K562 (cell line): ENCODE measurements around the gene SERPIND1. TPM values are rescaled to one million over a fixed set of nuclear protein-coding genes. Genes with fewer than 3 reads are reported as not detected.

Experiments
- JUN ChIP-seq, 2 experiments: sonication (generic) in 1 of 2; formaldehyde crosslinking in 1 of 2; IDR thresholded peaks; 2 replicates each; pipeline versions ENCODE4 v1.6.1 to v1.8.0; 2012 to 2022; ENCODE audit warnings: borderline replicate concordance in 2 of 2, mild to moderate bottlenecking in 2 of 2, improper control_type of control experiment in 1 of 2, low read depth in 1 of 2, low read length in 1 of 2, missing genetic modification reagents in 1 of 2
- L3MBTL2 ChIP-seq: fragments of 450-650 bp; IDR thresholded peaks from 2 replicates; pipeline ENCODE4 v1.6.1; 2016; ENCODE audit warnings: mild to moderate bottlenecking, moderate library complexity
- MAZ ChIP-seq, 2 experiments: fragments of 450-650 bp in 1 of 2; sonication (generic) in 1 of 2; formaldehyde crosslinking; IDR thresholded peaks in 1 of 2; conservative IDR thresholded peaks in 1 of 2; 2 replicates each; pipeline versions ENCODE4 v1.4.0 to v1.5.0; 2020; ENCODE audit warnings: mild to moderate bottlenecking in 1 of 2, missing genetic modification reagents in 1 of 2
- RBM25 ChIP-seq: fragments of 200-400 bp; formaldehyde crosslinking; IDR thresholded peaks from 2 replicates; pipeline ENCODE4 v1.6.1; 2018; ENCODE audit warnings: low read length, low read depth, moderate library complexity; ENCODE audit not compliant: severe bottlenecking
- SMAD1 ChIP-seq: fragments of 150-350 bp; IDR thresholded peaks from 2 replicates; pipeline ENCODE4 v1.6.1; 2014; ENCODE audit warnings: low read length, low read depth; ENCODE audit not compliant: partially characterized antibody
- SMAD4 ChIP-seq: fragments of 250-450 bp; sonication (Bioruptor Pico); conservative IDR thresholded peaks from 2 replicates; pipeline ENCODE4 v1.8.0; 2021; ENCODE audit warnings: inconsistent platforms, mild to moderate bottlenecking, moderate library complexity
- ZNF140 ChIP-seq: fragments of 250-450 bp; sonication (Bioruptor Pico); IDR thresholded peaks from 2 replicates; pipeline ENCODE4 v1.8.0; 2021; ENCODE audit warnings: moderate library complexity, mild to moderate bottlenecking, inconsistent platforms
- ZNF311 ChIP-seq: fragments of 250-450 bp; sonication (Bioruptor Pico); IDR thresholded peaks from 2 replicates; pipeline ENCODE4 v1.4.0; 2020; ENCODE audit warnings: mild to moderate bottlenecking, moderate library complexity
- ZNF561 ChIP-seq: fragments of 450-650 bp; formaldehyde crosslinking; conservative IDR thresholded peaks from 2 replicates; pipeline ENCODE4 v1.4.0; 2020; ENCODE audit warnings: mild to moderate bottlenecking, moderate library complexity
- polyA plus RNA-seq, 8 experiments: library from polyadenylated mRNA; depleted of rRNA in 4 of 8; stranded (reverse) in 5 of 8; unstranded in 3 of 8; fragments of >200 nt; fragmentation: Nextera tagmentation in 2 of 8; fragmentation: Illumina TruSeq in 1 of 8; extraction: Ambion mirVana in 2 of 8; extraction: Trizol in 1 of 8; gene quantifications; 2 replicates each; pipeline versions ENCODE4 v1.2.1 to v1.2.3, GENCODE V29; 2011 to 2014; ENCODE audit warnings: inconsistent platforms in 1 of 8, missing spikeins in 1 of 8
- total RNA-seq, 7 experiments: library from RNA; depleted of rRNA in 6 of 7; stranded (reverse); fragments of >200 nt in 6 of 7; fragmentation: Illumina TruSeq in 2 of 7; extraction: Trizol in 2 of 7; gene quantifications; 2 replicates each; pipeline versions ENCODE4 v1.2.1 to v1.2.3, GENCODE V29; 2011 to 2021; ENCODE audit warnings: low replicate concordance in 1 of 7
- TF ChIP-seq, protein P1 (sequence below): fragments of 150-350 bp; conservative IDR thresholded peaks from 2 replicates; pipeline ENCODE4 v1.6.1; 2014; ENCODE audit warnings: low read length
- TF ChIP-seq, protein P2 (sequence below): fragments of 250-450 bp; sonication (Bioruptor Pico); IDR thresholded peaks from 2 replicates; pipeline ENCODE4 v1.8.0; 2022; ENCODE audit warnings: moderate library complexity, mild to moderate bottlenecking, inconsistent platforms
- TF ChIP-seq, protein P3 (sequence below), 2 experiments: fragments of 450-650 bp in 1 of 2; sonication (generic) in 1 of 2; formaldehyde crosslinking; conservative IDR thresholded peaks; 2 replicates each; pipeline versions ENCODE4 v1.4.0 to v1.8.1; 2020 to 2022; ENCODE audit warnings: mild to moderate bottlenecking in 1 of 2, missing genetic modification reagents in 1 of 2
- TF ChIP-seq, protein P4 (sequence below), 2 experiments: fragments of 250-450 bp in 1 of 2; fragments of 450-650 bp in 1 of 2; sonication (Bioruptor Pico) in 1 of 2; IDR thresholded peaks; 2 replicates each; pipeline versions ENCODE4 v1.6.1 to v1.8.0; 2016 to 2021; ENCODE audit warnings: mild to moderate bottlenecking in 2 of 2, moderate library complexity in 2 of 2, missing compliant biosample characterization in 1 of 2, missing genetic modification characterization in 1 of 2
- TF ChIP-seq, protein P5 (sequence below): sonication (generic); formaldehyde crosslinking; IDR thresholded peaks from 2 replicates; pipeline ENCODE4 v1.8.0; 2022; ENCODE audit warnings: mild to moderate bottlenecking, low read depth, missing genetic modification reagents
- TF ChIP-seq, protein P6 (sequence below): sonication (generic); formaldehyde crosslinking; IDR thresholded peaks from 2 replicates; pipeline ENCODE4 v1.8.0; 2022; ENCODE audit warnings: mild to moderate bottlenecking, missing genetic modification reagents

SERPIND1 gene
- total and polyA plus RNA-seq, 9 of the 15 experiments (the other 6 are each of a cell fraction or from before 2014, with no cell fraction given) = 0.04 to 0.11 (median 0.09) TPM; not detected in 6

DNA sequence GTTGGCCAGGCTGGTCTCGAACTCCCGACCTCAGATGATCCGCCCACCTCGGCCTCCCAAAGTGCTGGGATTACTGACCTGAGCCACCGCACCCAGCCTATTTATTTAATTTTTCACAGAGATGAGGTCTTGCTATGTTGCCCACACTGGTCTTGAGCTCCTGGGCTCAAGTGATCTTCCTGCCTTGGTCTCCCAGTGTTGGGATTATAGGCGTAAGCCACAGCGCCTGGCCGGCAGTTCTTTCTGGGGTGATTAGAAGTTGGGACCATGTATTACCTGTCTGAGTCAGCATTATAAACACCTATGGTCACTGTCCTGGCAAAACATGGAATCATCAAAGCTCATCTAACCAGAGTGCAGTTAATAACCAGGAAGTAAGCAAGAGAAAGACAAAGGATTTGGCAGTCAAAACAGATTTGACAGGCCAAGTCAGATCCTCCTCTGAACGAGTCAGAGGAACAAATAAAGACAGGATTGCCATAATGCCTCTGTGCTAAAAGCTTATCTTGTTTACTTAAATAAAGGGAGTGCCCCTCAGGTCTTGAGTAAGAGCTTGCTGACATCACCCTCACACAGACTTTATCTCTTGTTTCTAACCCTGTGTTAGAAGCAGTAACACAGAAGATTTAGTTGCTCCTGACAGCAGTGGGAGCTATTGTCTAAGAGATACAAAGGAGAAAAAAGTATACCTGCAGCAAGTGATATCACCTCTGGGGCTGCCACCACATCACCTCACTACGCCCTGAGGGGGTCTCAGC is 3.7 kb downstream of the SERPIND1 start (continued):
- TF ChIP-seq, protein P1, sequence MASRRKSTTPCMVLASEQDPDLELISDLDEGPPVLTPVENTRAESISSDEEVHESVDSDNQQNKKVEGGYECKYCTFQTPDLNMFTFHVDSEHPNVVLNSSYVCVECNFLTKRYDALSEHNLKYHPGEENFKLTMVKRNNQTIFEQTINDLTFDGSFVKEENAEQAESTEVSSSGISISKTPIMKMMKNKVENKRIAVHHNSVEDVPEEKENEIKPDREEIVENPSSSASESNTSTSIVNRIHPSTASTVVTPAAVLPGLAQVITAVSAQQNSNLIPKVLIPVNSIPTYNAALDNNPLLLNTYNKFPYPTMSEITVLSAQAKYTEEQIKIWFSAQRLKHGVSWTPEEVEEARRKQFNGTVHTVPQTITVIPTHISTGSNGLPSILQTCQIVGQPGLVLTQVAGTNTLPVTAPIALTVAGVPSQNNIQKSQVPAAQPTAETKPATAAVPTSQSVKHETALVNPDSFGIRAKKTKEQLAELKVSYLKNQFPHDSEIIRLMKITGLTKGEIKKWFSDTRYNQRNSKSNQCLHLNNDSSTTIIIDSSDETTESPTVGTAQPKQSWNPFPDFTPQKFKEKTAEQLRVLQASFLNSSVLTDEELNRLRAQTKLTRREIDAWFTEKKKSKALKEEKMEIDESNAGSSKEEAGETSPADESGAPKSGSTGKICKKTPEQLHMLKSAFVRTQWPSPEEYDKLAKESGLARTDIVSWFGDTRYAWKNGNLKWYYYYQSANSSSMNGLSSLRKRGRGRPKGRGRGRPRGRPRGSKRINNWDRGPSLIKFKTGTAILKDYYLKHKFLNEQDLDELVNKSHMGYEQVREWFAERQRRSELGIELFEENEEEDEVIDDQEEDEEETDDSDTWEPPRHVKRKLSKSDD = no peak
- TF ChIP-seq, protein P2, sequence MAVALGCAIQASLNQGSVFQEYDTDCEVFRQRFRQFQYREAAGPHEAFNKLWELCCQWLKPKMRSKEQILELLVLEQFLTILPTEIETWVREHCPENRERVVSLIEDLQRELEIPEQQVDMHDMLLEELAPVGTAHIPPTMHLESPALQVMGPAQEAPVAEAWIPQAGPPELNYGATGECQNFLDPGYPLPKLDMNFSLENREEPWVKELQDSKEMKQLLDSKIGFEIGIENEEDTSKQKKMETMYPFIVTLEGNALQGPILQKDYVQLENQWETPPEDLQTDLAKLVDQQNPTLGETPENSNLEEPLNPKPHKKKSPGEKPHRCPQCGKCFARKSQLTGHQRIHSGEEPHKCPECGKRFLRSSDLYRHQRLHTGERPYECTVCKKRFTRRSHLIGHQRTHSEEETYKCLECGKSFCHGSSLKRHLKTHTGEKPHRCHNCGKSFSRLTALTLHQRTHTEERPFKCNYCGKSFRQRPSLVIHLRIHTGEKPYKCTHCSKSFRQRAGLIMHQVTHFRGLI (CRISPR knock-in tag) = no peak
- TF ChIP-seq, protein P3, sequence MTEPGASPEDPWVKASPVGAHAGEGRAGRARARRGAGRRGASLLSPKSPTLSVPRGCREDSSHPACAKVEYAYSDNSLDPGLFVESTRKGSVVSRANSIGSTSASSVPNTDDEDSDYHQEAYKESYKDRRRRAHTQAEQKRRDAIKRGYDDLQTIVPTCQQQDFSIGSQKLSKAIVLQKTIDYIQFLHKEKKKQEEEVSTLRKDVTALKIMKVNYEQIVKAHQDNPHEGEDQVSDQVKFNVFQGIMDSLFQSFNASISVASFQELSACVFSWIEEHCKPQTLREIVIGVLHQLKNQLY (CRISPR knock-in tag; conservative IDR thresholded peaks at IDR 0.05) = 0 out of 4 replicates have a peak, but pooled peaks of 1 of the 2 experiments have one; percentile 22
- TF ChIP-seq, protein P4, sequence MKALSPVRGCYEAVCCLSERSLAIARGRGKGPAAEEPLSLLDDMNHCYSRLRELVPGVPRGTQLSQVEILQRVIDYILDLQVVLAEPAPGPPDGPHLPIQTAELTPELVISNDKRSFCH (CRISPR knock-in tag; IDR thresholded peaks at IDR 0.05) = no peak
- TF ChIP-seq, protein P4 (tag; IDR thresholded peaks at IDR 0.05) = no peak
- TF ChIP-seq ZNF561 (CRISPR knock-in tag) = no peak
- TF ChIP-seq ZNF311 (CRISPR knock-in tag) = peak; percentile 68
- peak; percentile 100 for TF ChIP-seq JUN (IDR thresholded peaks at IDR 0.05; ENCODE audit: borderline replicate concordance, low read depth, low read length)
- TF ChIP-seq JUN (CRISPR knock-in tag; IDR thresholded peaks at IDR 0.05; ENCODE audit: borderline replicate concordance) = no peak
- TF ChIP-seq MAZ (CRISPR knock-in tag; conservative IDR thresholded peaks at IDR 0.05 in 1 of 2, IDR thresholded peaks at IDR 0.05 in 1 of 2) = peak in 1 of 2 experiments; percentile 87; a peak in 2 of 4 replicates
- TF ChIP-seq L3MBTL2 = no peak
- 0 out of 2 replicates have a peak, but pooled peaks have one; percentile 5 for TF ChIP-seq ZNF140 (CRISPR knock-in tag)
- TF ChIP-seq SMAD4 (CRISPR knock-in tag) = peak; percentile 100
- peak; percentile 6 for TF ChIP-seq RBM25
- TF ChIP-seq, protein P5, sequence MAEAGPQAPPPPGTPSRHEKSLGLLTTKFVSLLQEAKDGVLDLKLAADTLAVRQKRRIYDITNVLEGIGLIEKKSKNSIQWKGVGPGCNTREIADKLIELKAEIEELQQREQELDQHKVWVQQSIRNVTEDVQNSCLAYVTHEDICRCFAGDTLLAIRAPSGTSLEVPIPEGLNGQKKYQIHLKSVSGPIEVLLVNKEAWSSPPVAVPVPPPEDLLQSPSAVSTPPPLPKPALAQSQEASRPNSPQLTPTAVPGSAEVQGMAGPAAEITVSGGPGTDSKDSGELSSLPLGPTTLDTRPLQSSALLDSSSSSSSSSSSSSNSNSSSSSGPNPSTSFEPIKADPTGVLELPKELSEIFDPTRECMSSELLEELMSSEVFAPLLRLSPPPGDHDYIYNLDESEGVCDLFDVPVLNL = peak; percentile 77; the same call in 1 of the 2 replicates
- TF ChIP-seq, protein P6, sequence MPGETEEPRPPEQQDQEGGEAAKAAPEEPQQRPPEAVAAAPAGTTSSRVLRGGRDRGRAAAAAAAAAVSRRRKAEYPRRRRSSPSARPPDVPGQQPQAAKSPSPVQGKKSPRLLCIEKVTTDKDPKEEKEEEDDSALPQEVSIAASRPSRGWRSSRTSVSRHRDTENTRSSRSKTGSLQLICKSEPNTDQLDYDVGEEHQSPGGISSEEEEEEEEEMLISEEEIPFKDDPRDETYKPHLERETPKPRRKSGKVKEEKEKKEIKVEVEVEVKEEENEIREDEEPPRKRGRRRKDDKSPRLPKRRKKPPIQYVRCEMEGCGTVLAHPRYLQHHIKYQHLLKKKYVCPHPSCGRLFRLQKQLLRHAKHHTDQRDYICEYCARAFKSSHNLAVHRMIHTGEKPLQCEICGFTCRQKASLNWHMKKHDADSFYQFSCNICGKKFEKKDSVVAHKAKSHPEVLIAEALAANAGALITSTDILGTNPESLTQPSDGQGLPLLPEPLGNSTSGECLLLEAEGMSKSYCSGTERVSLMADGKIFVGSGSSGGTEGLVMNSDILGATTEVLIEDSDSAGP (CRISPR knock-in tag) = peak; percentile 74; the same call in 1 of the 2 replicates
- no peak for TF ChIP-seq SMAD1
